Measurements from ENCODE around the gene CCL18. TPM values are rescaled to one million over a fixed set of nuclear protein-coding genes. Genes with fewer than 3 reads are reported as not detected.
"Not testable (repeated sequence)": the region's sequence is repeated elsewhere in the genome, so short reads cannot be mapped to it uniquely, and the experiment has no call there.

Gene CCL18
- polyA plus RNA-seq, 3 donors from 2014 or later = 0.24 TPM; not detected in 2

- peaks cover 11 to 14% (median 12%) of the 10 kb centered on the region in 3 donors for H3K36me3 Mint-ChIP-seq
- not testable (repeated sequence) for DNase-seq, H3K9me3 Mint-ChIP-seq
- H3K4me3 Mint-ChIP-seq = peak overlapping the region; percentile 70 to 82 (median 79)
- H3K4me1 Mint-ChIP-seq = peaks cover 85 to 96% of the 10 kb centered on the region in 2 donors
- H3K27me3 Mint-ChIP-seq (ENCODE audit: low read depth in 3 of 3) = peaks cover 6 to 19% (median 18%) of the 10 kb centered on the region in 3 donors
- peak overlapping the region; percentile 98 to 100 (median 100) for H3K27ac Mint-ChIP-seq
Measured at GRCh38 chr17:36081681-36082471, 17.8 kb downstream of the CCL18 start.

GRCh38 chr17:36082482-36083120, 18.5 kb downstream of the CCL18 start:
- Mint-ChIP-seq H3K27ac (peak overlapping the region; percentile 98 to 100 (median 100)), H3K27me3 (ENCODE audit: low read depth in 3 of 3) (peaks cover 6 to 19% (median 18%) of the 10 kb centered on the region in 3 donors), H3K4me1 (peaks cover 88 to 96% of the 10 kb centered on the region in 2 donors), H3K4me3 (peak overlapping the region; percentile 70 to 82 (median 79))
- not testable (repeated sequence) for H3K36me3 Mint-ChIP-seq, H3K9me3 Mint-ChIP-seq
- peak; percentile 94 to 95 (median 94) for DNase-seq

GRCh38 chr17:36083691-36084090, 19.6 kb downstream of the CCL18 start:
- peak overlapping the region; percentile 43 to 73 (median 69) for H3K4me3 Mint-ChIP-seq
- peaks cover 6 to 19% (median 17%) of the 10 kb centered on the region in 3 donors for H3K27me3 Mint-ChIP-seq (ENCODE audit: low read depth in 3 of 3)
- not testable (repeated sequence) for DNase-seq, H3K9me3 Mint-ChIP-seq, H3K36me3 Mint-ChIP-seq
- H3K4me1 Mint-ChIP-seq = peaks cover 92 to 97% of the 10 kb centered on the region in 2 donors
- H3K27ac Mint-ChIP-seq = peak overlapping the region; percentile 98 to 100 (median 100)

- Mint-ChIP-seq H3K4me3 (peak overlapping the region; percentile 8 to 70 (median 62)), H3K36me3 (peaks cover 4 to 12% (median 4%) of the 10 kb centered on the region in 3 donors), H3K27me3 (ENCODE audit: low read depth in 3 of 3) (peaks cover 18 to 31% (median 31%) of the 10 kb centered on the region in 3 donors), H3K4me1 (peaks cover 98 to 100% of the 10 kb centered on the region in 2 donors), H3K9me3 (no peaks in the 10 kb centered on the region), H3K27ac (peak overlapping the region; percentile 96 to 100 (median 99))
- DNase-seq = peak in 2 of 3 donors; percentile 46 to 50
Measured at GRCh38 chr17:36085765-36086164, 21.7 kb downstream of the CCL18 start.

GRCh38 chr17:36086791-36087190, 22.7 kb downstream of the CCL18 start:
- Mint-ChIP-seq H3K36me3 (peaks cover 4 to 12% (median 4%) of the 10 kb centered on the region in 3 donors), H3K27ac (peak overlapping the region; percentile 81 to 98 (median 89)), H3K4me1 (peaks cover 96 to 100% of the 10 kb centered on the region in 2 donors), H3K27me3 (ENCODE audit: low read depth in 3 of 3) (peaks cover 18 to 31% (median 29%) of the 10 kb centered on the region in 3 donors), H3K4me3 (peak overlapping the region in 3 of 5 donors; percentile 18 to 64 (median 36)), H3K9me3 (no peaks in the 10 kb centered on the region)
- no peak for DNase-seq

GRCh38 chr17:36087471-36087870, 23.4 kb downstream of the CCL18 start:
- peaks cover 96 to 100% of the 10 kb centered on the region in 2 donors for H3K4me1 Mint-ChIP-seq
- peaks cover 4 to 12% (median 4%) of the 10 kb centered on the region in 3 donors for H3K36me3 Mint-ChIP-seq
- H3K9me3 Mint-ChIP-seq, DNase-seq: not testable (repeated sequence)
- peak overlapping the region; percentile 91 to 99 (median 96) for H3K27ac Mint-ChIP-seq
- H3K27me3 Mint-ChIP-seq (ENCODE audit: low read depth in 3 of 3) = peaks cover 15 to 26% (median 25%) of the 10 kb centered on the region in 3 donors
- H3K4me3 Mint-ChIP-seq = peak overlapping the region; percentile 26 to 93 (median 83)

GRCh38 chr17:36087897-36088572, 24.0 kb downstream of the CCL18 start:
- peak overlapping the region; percentile 91 to 99 (median 96) for H3K27ac Mint-ChIP-seq
- H3K4me1 Mint-ChIP-seq = peaks cover 95 to 100% of the 10 kb centered on the region in 2 donors
- H3K27me3 Mint-ChIP-seq (ENCODE audit: low read depth in 3 of 3) = peaks cover 12 to 23% (median 20%) of the 10 kb centered on the region in 3 donors
- peaks cover 4 to 12% (median 4%) of the 10 kb centered on the region in 3 donors for H3K36me3 Mint-ChIP-seq
- not testable (repeated sequence) for H3K9me3 Mint-ChIP-seq
- peak overlapping the region; percentile 83 to 93 (median 89) for H3K4me3 Mint-ChIP-seq
- peak; percentile 60 to 63 (median 61) for DNase-seq

- peaks cover 91 to 100% of the 10 kb centered on the region in 2 donors for H3K4me1 Mint-ChIP-seq
- H3K36me3 Mint-ChIP-seq = peaks cover 4 to 15% (median 7%) of the 10 kb centered on the region in 3 donors
- no peak for DNase-seq
- H3K4me3 Mint-ChIP-seq = peak overlapping the region; percentile 83 to 93 (median 89)
- peak overlapping the region; percentile 91 to 99 (median 96) for H3K27ac Mint-ChIP-seq
- peaks cover 12 to 23% (median 20%) of the 10 kb centered on the region in 3 donors for H3K27me3 Mint-ChIP-seq (ENCODE audit: low read depth in 3 of 3)
- no peaks in the 10 kb centered on the region for H3K9me3 Mint-ChIP-seq
Measured at GRCh38 chr17:36088670-36089338, 24.7 kb downstream of the CCL18 start.

GRCh38 chr17:36089339-36089865, 25.3 kb downstream of the CCL18 start:
- Mint-ChIP-seq H3K9me3 (no peaks in the 10 kb centered on the region), H3K36me3 (peaks cover 4 to 15% (median 7%) of the 10 kb centered on the region in 3 donors), H3K4me1 (peaks cover 89 to 100% of the 10 kb centered on the region in 2 donors), H3K27ac (peak overlapping the region; percentile 91 to 99 (median 96)), H3K27me3 (ENCODE audit: low read depth in 3 of 3) (peaks cover 14 to 23% (median 20%) of the 10 kb centered on the region in 3 donors), H3K4me3 (peak overlapping the region; percentile 83 to 93 (median 89))
- DNase-seq = no peak

- Mint-ChIP-seq H3K27ac (peak within 1 kb of the TSS; percentile 91 to 99 (median 96)), H3K36me3 (peaks cover 4 to 11% (median 7%) of the 10 kb centered on the region in 3 donors), H3K9me3 (no peaks in the 10 kb centered on the region), H3K4me1 (peaks cover 89 to 100% of the 10 kb centered on the region in 2 donors), H3K27me3 (ENCODE audit: low read depth in 3 of 3) (peaks cover 14 to 23% (median 20%) of the 10 kb centered on the region in 3 donors), H3K4me3 (peak within 1 kb of the TSS; percentile 83 to 93 (median 89))
- peak; percentile 80 to 81 (median 81) for DNase-seq
Measured at GRCh38 chr17:36089888-36090836, 26.1 kb downstream of the CCL18 start, which contains the start of gene CCL3. Gene CCL3 (minus strand): TSS chr17:36090143. CDS start chr17:36090058, 85 bp downstream.

GRCh38 chr17:36092230-36092629, 28.2 kb downstream of the CCL18 start:
- Mint-ChIP-seq H3K4me1 (peaks cover 90 to 100% of the 10 kb centered on the region in 2 donors), H3K4me3 (peak overlapping the region in 4 of 5 donors; percentile 22 to 74 (median 58)), H3K9me3 (no peaks in the 10 kb centered on the region)

More at GRCh38 chr17:36092230-36092629, 28.2 kb downstream of the CCL18 start:
- no peak for DNase-seq
- Mint-ChIP-seq H3K27ac (peak overlapping the region; percentile 38 to 89 (median 70)), H3K27me3 (ENCODE audit: low read depth in 3 of 3) (peaks cover 14 to 15% (median 15%) of the 10 kb centered on the region in 3 donors), H3K36me3 (peaks cover 4 to 17% (median 11%) of the 10 kb centered on the region in 3 donors)

Measured in immature natural killer cell (primary cell).